ENCODE data around the gene STX11. TPM values are rescaled to one million over a fixed set of nuclear protein-coding genes. Genes with fewer than 3 reads are reported as not detected.

Gene STX11
- total and polyA plus RNA-seq, 10 of the 15 experiments (the other 5 are each of a cell fraction or from before 2014, with no cell fraction given): 0.66 to 38.1 (median 19.8) TPM

DNA sequence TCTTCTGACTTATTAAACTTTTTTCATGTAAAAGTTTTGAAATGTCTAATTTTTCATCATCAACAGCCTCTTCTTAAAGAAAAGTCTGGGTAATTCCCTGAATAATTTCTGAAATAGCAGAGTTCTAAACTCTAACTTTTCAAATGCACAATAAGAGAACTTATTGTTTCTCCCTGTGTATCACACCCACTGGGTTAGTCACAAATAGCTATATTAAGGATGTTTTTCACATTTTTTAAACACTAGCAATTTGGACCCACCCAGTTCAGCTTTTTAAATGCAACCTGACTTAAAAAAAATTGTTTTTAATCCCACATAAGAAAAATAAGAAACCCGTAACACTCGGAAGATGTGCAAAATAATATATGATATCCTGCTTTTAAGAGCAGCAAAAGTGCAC, 73.4 kb downstream of the STX11 start:
- no peak for TF ChIP-seq ZNF207 (IDR thresholded peaks at IDR 0.05; ENCODE audit: borderline replicate concordance)
- TF ChIP-seq BCL11A (IDR thresholded peaks at IDR 0.05; ENCODE audit: low read depth, low read length): no peak
- no peak for TF ChIP-seq NFYA (IDR thresholded peaks at IDR 0.05; ENCODE audit: borderline replicate concordance, low read depth, low read length)
- TF ChIP-seq, protein P1, sequence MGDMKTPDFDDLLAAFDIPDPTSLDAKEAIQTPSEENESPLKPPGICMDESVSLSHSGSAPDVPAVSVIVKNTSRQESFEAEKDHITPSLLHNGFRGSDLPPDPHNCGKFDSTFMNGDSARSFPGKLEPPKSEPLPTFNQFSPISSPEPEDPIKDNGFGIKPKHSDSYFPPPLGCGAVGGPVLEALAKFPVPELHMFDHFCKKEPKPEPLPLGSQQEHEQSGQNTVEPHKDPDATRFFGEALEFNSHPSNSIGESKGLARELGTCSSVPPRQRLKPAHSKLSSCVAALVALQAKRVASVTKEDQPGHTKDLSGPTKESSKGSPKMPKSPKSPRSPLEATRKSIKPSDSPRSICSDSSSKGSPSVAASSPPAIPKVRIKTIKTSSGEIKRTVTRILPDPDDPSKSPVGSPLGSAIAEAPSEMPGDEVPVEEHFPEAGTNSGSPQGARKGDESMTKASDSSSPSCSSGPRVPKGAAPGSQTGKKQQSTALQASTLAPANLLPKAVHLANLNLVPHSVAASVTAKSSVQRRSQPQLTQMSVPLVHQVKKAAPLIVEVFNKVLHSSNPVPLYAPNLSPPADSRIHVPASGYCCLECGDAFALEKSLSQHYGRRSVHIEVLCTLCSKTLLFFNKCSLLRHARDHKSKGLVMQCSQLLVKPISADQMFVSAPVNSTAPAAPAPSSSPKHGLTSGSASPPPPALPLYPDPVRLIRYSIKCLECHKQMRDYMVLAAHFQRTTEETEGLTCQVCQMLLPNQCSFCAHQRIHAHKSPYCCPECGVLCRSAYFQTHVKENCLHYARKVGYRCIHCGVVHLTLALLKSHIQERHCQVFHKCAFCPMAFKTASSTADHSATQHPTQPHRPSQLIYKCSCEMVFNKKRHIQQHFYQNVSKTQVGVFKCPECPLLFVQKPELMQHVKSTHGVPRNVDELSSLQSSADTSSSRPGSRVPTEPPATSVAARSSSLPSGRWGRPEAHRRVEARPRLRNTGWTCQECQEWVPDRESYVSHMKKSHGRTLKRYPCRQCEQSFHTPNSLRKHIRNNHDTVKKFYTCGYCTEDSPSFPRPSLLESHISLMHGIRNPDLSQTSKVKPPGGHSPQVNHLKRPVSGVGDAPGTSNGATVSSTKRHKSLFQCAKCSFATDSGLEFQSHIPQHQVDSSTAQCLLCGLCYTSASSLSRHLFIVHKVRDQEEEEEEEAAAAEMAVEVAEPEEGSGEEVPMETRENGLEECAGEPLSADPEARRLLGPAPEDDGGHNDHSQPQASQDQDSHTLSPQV (IDR thresholded peaks at IDR 0.05): no peak
- TF ChIP-seq NR2C1 (IDR thresholded peaks at IDR 0.05): no peak
- TF ChIP-seq, protein P2, sequence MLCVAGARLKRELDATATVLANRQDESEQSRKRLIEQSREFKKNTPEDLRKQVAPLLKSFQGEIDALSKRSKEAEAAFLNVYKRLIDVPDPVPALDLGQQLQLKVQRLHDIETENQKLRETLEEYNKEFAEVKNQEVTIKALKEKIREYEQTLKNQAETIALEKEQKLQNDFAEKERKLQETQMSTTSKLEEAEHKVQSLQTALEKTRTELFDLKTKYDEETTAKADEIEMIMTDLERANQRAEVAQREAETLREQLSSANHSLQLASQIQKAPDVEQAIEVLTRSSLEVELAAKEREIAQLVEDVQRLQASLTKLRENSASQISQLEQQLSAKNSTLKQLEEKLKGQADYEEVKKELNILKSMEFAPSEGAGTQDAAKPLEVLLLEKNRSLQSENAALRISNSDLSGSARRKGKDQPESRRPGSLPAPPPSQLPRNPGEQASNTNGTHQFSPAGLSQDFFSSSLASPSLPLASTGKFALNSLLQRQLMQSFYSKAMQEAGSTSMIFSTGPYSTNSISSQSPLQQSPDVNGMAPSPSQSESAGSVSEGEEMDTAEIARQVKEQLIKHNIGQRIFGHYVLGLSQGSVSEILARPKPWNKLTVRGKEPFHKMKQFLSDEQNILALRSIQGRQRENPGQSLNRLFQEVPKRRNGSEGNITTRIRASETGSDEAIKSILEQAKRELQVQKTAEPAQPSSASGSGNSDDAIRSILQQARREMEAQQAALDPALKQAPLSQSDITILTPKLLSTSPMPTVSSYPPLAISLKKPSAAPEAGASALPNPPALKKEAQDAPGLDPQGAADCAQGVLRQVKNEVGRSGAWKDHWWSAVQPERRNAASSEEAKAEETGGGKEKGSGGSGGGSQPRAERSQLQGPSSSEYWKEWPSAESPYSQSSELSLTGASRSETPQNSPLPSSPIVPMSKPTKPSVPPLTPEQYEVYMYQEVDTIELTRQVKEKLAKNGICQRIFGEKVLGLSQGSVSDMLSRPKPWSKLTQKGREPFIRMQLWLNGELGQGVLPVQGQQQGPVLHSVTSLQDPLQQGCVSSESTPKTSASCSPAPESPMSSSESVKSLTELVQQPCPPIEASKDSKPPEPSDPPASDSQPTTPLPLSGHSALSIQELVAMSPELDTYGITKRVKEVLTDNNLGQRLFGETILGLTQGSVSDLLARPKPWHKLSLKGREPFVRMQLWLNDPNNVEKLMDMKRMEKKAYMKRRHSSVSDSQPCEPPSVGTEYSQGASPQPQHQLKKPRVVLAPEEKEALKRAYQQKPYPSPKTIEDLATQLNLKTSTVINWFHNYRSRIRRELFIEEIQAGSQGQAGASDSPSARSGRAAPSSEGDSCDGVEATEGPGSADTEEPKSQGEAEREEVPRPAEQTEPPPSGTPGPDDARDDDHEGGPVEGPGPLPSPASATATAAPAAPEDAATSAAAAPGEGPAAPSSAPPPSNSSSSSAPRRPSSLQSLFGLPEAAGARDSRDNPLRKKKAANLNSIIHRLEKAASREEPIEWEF (IDR thresholded peaks at IDR 0.05; ENCODE audit: insufficient replicate concordance, low read depth, low read length): no peak
- no peak for TF ChIP-seq SREBF2 (IDR thresholded peaks at IDR 0.05; ENCODE audit: low read length)
- TF ChIP-seq, protein P3, sequence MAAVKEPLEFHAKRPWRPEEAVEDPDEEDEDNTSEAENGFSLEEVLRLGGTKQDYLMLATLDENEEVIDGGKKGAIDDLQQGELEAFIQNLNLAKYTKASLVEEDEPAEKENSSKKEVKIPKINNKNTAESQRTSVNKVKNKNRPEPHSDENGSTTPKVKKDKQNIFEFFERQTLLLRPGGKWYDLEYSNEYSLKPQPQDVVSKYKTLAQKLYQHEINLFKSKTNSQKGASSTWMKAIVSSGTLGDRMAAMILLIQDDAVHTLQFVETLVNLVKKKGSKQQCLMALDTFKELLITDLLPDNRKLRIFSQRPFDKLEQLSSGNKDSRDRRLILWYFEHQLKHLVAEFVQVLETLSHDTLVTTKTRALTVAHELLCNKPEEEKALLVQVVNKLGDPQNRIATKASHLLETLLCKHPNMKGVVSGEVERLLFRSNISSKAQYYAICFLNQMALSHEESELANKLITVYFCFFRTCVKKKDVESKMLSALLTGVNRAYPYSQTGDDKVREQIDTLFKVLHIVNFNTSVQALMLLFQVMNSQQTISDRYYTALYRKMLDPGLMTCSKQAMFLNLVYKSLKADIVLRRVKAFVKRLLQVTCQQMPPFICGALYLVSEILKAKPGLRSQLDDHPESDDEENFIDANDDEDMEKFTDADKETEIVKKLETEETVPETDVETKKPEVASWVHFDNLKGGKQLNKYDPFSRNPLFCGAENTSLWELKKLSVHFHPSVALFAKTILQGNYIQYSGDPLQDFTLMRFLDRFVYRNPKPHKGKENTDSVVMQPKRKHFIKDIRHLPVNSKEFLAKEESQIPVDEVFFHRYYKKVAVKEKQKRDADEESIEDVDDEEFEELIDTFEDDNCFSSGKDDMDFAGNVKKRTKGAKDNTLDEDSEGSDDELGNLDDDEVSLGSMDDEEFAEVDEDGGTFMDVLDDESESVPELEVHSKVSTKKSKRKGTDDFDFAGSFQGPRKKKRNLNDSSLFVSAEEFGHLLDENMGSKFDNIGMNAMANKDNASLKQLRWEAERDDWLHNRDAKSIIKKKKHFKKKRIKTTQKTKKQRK (IDR thresholded peaks at IDR 0.05; ENCODE audit: low read depth, low read length): no peak
- BruUV-seq (replicated peaks): no TSS peak
- Histone ChIP-seq H4K20me1 (ENCODE audit: control insufficient read depth, insufficient read depth) (no peaks in the 10 kb centered on the region), H3K4me3 (no peak overlapping the region), H3K4me2 (ENCODE audit: control insufficient read depth, insufficient read depth) (no peak overlapping the region), H3K36me3 (ENCODE audit: control insufficient read depth in 2 of 2, insufficient read depth in 2 of 2, low read length in 1 of 2) (no peaks in the 10 kb centered on the region), H3K27ac (ENCODE audit: control insufficient read depth, insufficient read depth) (no peak overlapping the region), H2AFZ (ENCODE audit: control insufficient read depth, low read depth, low read length) (no peak overlapping the region), H3K79me2 (ENCODE audit: control insufficient read depth, insufficient read depth, low read length) (no peaks in the 10 kb centered on the region), H3K4me1 (ENCODE audit: control insufficient read depth, insufficient read depth, low read length) (no peaks in the 10 kb centered on the region), H3K9ac (ENCODE audit: control insufficient read depth, insufficient read depth, low read length) (no peak overlapping the region), H3K9me3 (replicated peaks; ENCODE audit: control insufficient read depth, insufficient read depth, low read length) (no peaks in the 10 kb centered on the region), H3K27me3 (replicated peaks in 1 of 2; ENCODE audit: control insufficient read depth in 2 of 2, insufficient read depth in 2 of 2, low read length in 1 of 2) (no peaks in the 10 kb centered on the region)
- ChIA-PET SMC1A (ENCODE audit: uncharacterized antibody, unreplicated experiment) (interaction anchor here (0.6 to 4.8 kb wide), 8 partner anchors 10 to 201 kb away, joined by 3 to 24 read pairs (median 3); no protein-coding TSS in a partner anchor), RAD21 (ENCODE audit: unreplicated experiment) (interaction anchor here (0.7 kb wide), 1 partner anchor 100 kb away, joined by 3 read pairs; no protein-coding TSS in a partner anchor), CTCF (interaction anchor here (0.7 to 1.8 kb wide), 8 partner anchors 12 to 283 kb away, joined by 3 to 8 read pairs (median 3); no protein-coding TSS in a partner anchor), POLR2A (interaction anchor here (0.6 kb wide), 1 partner anchor 124 kb away, joined by 3 read pairs; no protein-coding TSS in a partner anchor)
- intact Hi-C loops (cut with micrococcal nuclease; ENCODE audit: unreplicated experiment) (no loop called here), in situ Hi-C loops (cut with MboI) (loop anchor here (10.0 kb wide), 1 partner anchor 279 kb away; no protein-coding TSS in a partner anchor)
- no peak for FAIRE-seq
- no peak for DNase-seq (ENCODE audit: low read depth, low spot score)
- no peak for ATAC-seq
- WGBS (ENCODE audit: insufficient coverage, insufficient replicate concordance, low lambda C conversion rate, missing lambda C conversion rate): 97% methylated on average over 2 of the region's 2 CpGs

All from GM12878 (cell line).